ENCODE data around the gene GAS2L2.

The GAS2L2 gene

DNA sequence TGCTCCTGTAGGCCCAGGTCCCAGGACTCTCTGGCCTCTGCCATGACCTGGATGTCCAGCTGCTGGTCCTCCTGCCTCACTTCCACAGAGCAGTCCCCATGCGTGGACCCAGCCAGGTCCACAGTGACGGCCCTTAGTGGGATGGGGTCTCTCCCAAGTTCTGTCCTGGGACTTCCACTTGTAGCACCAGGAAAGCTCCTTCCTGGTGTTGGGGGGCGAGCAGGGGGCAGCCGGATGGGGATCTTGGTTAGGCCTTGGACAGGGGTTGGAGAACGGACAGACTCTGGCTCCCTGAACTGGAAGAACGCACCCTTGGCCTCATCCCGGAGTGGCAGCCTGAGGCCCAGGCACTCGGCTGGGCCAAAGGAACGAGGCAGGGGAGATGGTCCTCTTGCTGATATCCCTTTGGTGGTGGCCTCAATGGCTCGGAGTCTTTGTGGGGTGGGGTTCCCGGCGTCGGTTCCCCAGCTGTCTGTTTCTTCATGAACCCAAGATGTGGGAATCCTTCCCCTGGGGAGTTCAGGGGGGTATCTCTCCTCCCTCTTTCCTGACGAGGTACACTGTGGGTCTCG is 7.2 kb downstream of the GAS2L2 start:
- Histone ChIP-seq H3K9me3 (ENCODE audit: control insufficient read depth, insufficient read depth, low read length) (peaks cover under 1% of the 10 kb centered on the region), H3K4me1 (ENCODE audit: insufficient read depth, low read length) (peaks cover 8% of the 10 kb centered on the region; the same call in 1 of the 2 replicates), H3K36me3 (ENCODE audit: insufficient read depth, low read length) (no peaks in the 10 kb centered on the region), H3K9ac (ENCODE audit: low read depth, low read length) (no peak overlapping the region)

GRCh38 chr17:35745246-35745645 is 7.8 kb downstream of the GAS2L2 start:
- Histone ChIP-seq H3K9ac (ENCODE audit: low read depth, low read length) (no peak overlapping the region), H3K4me1 (ENCODE audit: insufficient read depth, low read length) (peaks cover 4% of the 10 kb centered on the region; the same call in 1 of the 2 replicates), H3K36me3 (ENCODE audit: insufficient read depth, low read length) (no peaks in the 10 kb centered on the region)

GRCh38 chr17:35744830-35745229 is 8.2 kb downstream of the GAS2L2 start:
- peaks cover 4% of the 10 kb centered on the region for H3K9me3 ChIP-seq (ENCODE audit: control insufficient read depth, insufficient read depth, low read length)
- H3K36me3 ChIP-seq (ENCODE audit: insufficient read depth, low read length), result no peaks in the 10 kb centered on the region
- peaks cover 3% of the 10 kb centered on the region; the same call in 1 of the 2 replicates for H3K4me1 ChIP-seq (ENCODE audit: insufficient read depth, low read length)

More at GRCh38 chr17:35745246-35745645, 7.8 kb downstream of the GAS2L2 start:
- H3K9me3 ChIP-seq (ENCODE audit: control insufficient read depth, insufficient read depth, low read length), result peaks cover 4% of the 10 kb centered on the region

DNA sequence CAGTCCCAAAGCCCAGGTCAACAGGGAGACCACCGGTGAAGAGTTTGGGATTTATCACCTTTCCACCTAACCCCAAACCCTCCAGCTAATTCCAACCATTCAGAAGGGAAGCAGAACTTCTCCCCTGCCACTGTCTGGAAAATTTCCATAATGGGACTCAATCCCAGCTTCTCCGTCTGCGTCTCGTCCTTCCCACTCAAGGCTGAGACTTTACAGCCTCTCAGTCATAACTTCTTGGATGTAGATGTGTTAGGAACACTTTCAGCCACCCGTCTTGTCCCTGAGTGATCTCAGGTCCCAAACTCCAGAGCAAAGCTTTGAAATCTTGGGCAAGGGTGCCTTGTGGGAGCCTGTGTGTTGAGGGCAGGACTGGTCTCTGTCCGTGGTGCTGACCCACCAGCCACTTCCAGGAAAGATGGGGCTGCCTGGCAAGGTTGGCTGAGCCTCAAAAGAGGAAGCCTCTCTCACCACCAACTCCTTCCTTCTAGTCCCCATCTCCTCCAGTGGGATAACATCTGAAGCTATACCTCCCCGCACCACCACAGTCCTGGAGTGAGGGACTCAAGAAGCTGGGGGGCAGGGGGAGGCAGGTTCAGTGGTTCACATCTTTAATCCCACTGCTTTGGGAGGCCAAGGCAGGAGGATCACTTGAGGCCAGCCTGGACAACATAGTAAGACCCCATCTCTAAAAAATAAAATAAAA is 9.3 kb downstream of the GAS2L2 start:
- no peaks in the 10 kb centered on the region for H3K36me3 ChIP-seq (ENCODE audit: insufficient read depth, low read length)
- H3K4me1 ChIP-seq (ENCODE audit: insufficient read depth, low read length), result no peaks in the 10 kb centered on the region; the same call in 1 of the 2 replicates
- no peak overlapping the region for H3K9ac ChIP-seq (ENCODE audit: low read depth, low read length)
- peaks cover 4% of the 10 kb centered on the region for H3K9me3 ChIP-seq (ENCODE audit: control insufficient read depth, insufficient read depth, low read length)

More at GRCh38 chr17:35744830-35745229, 8.2 kb downstream of the GAS2L2 start:
- H3K9ac ChIP-seq (ENCODE audit: low read depth, low read length), result no peak overlapping the region

- no peak overlapping the region for H3K9ac ChIP-seq (ENCODE audit: low read depth, low read length)
- no peaks in the 10 kb centered on the region for H3K36me3 ChIP-seq (ENCODE audit: insufficient read depth, low read length)
- H3K9me3 ChIP-seq (ENCODE audit: control insufficient read depth, insufficient read depth, low read length), result peaks cover 4% of the 10 kb centered on the region
- H3K4me1 ChIP-seq (ENCODE audit: insufficient read depth, low read length), result no peaks in the 10 kb centered on the region; the same call in 1 of the 2 replicates
Observed at GRCh38 chr17:35742896-35743477, 10.1 kb downstream of the GAS2L2 start.

DNA sequence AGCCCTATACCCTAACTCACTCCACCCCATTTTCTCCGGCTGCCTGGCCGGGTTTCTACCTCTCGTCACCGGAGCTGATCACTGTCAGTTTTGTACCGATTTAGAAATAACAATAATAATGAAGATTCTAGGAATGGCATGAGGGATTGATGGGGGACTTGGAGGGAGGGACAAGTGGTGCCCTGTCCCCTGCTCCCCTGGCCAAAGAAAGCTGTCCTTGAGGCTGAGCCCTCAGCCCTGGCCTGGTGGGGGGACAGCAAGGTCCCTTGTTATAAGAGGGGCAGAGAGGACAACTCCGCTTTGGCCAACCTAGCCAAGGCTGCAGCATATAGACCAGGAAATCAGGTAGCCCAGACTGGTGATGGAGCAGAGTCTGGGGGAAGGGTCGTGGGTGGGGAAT is 10.5 kb downstream of the GAS2L2 start:
- H3K36me3 ChIP-seq (ENCODE audit: insufficient read depth, low read length), result no peaks in the 10 kb centered on the region
- H3K4me1 ChIP-seq (ENCODE audit: insufficient read depth, low read length), result no peaks in the 10 kb centered on the region
- H3K9me3 ChIP-seq (ENCODE audit: control insufficient read depth, insufficient read depth, low read length), result peaks cover 4% of the 10 kb centered on the region
- no peak overlapping the region for H3K9ac ChIP-seq (ENCODE audit: low read depth, low read length)

GRCh38 chr17:35740997-35741931 is 11.8 kb downstream of the GAS2L2 start:
- Histone ChIP-seq H3K4me1 (ENCODE audit: insufficient read depth, low read length) (no peaks in the 10 kb centered on the region), H3K9me3 (ENCODE audit: control insufficient read depth, insufficient read depth, low read length) (peaks cover 4% of the 10 kb centered on the region), H3K9ac (ENCODE audit: low read depth, low read length) (peak overlapping the region; percentile 36; the same call in 1 of the 2 replicates), H3K36me3 (ENCODE audit: insufficient read depth, low read length) (no peaks in the 10 kb centered on the region)

DNA sequence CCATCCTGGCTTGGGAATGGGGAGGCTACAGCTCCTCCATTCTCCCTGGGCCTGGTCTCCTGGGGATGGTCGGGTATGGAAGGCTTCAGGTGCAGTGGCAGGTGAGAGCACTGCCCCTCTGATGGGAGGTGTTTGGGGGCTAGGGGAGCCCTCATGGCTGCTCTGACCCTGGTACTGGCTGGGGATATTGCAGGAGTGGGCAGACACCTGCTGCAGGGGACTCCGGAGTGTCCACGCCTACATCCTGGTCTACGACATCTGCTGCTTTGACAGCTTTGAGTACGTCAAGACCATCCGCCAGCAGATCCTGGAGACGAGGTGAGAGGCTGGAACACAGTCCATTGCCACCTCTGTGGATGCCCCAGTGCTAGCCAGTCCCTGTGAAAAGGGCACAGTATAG is 12.8 kb downstream of the GAS2L2 start:
- H3K9ac ChIP-seq (ENCODE audit: low read depth, low read length), result no peak overlapping the region
- peaks cover 4% of the 10 kb centered on the region for H3K9me3 ChIP-seq (ENCODE audit: control insufficient read depth, insufficient read depth, low read length)
- no peaks in the 10 kb centered on the region for H3K36me3 ChIP-seq (ENCODE audit: insufficient read depth, low read length)
- no peaks in the 10 kb centered on the region for H3K4me1 ChIP-seq (ENCODE audit: insufficient read depth, low read length)

- Histone ChIP-seq H3K4me1 (ENCODE audit: insufficient read depth, low read length) (no peaks in the 10 kb centered on the region), H3K9me3 (ENCODE audit: control insufficient read depth, insufficient read depth, low read length) (peaks cover 4% of the 10 kb centered on the region), H3K36me3 (ENCODE audit: insufficient read depth, low read length) (no peaks in the 10 kb centered on the region), H3K9ac (ENCODE audit: low read depth, low read length) (no peak overlapping the region)
Observed at GRCh38 chr17:35738519-35739133, 14.4 kb downstream of the GAS2L2 start.

- H3K4me1 ChIP-seq (ENCODE audit: insufficient read depth, low read length), result 0 out of 2 replicates have a peak, but pooled peaks cover under 1% of the 10 kb centered on the region
- H3K36me3 ChIP-seq (ENCODE audit: insufficient read depth, low read length), result no peaks in the 10 kb centered on the region
- no peak overlapping the region for H3K9ac ChIP-seq (ENCODE audit: low read depth, low read length)
- H3K9me3 ChIP-seq (ENCODE audit: control insufficient read depth, insufficient read depth, low read length), result peaks cover 4% of the 10 kb centered on the region
Observed at GRCh38 chr17:35736236-35736635, 16.8 kb downstream of the GAS2L2 start.

- Histone ChIP-seq H3K36me3 (ENCODE audit: insufficient read depth, low read length) (no peaks in the 10 kb centered on the region), H3K9ac (ENCODE audit: low read depth, low read length) (no peak overlapping the region), H3K4me1 (ENCODE audit: insufficient read depth, low read length) (0 out of 2 replicates have a peak, but pooled peaks cover 4% of the 10 kb centered on the region), H3K9me3 (ENCODE audit: control insufficient read depth, insufficient read depth, low read length) (no peaks in the 10 kb centered on the region)
Observed at GRCh38 chr17:35735036-35735805, 17.8 kb downstream of the GAS2L2 start.

DNA sequence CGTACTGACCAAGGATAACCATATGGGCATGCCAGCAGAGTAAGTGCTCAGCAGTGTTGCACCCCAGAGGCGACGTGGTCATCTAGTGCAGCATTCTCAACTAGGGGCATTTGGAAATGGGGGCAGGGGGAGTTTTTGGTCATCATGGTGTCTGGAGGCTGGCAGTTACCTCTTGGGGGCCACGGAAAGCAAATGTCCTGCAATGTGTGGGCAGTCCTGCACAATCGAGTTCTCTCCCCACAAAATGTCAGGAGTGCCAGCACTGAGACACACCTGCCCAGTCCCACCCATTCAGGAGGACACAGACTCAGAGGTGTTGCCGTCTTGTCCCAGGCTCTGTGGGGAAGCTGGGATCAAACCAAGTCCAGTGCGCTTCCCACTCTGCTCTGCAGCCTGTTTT is 18.6 kb downstream of the GAS2L2 start:
- Histone ChIP-seq H3K9ac (ENCODE audit: low read depth, low read length) (no peak overlapping the region), H3K36me3 (ENCODE audit: insufficient read depth, low read length) (no peaks in the 10 kb centered on the region), H3K4me1 (ENCODE audit: insufficient read depth, low read length) (peaks cover 8% of the 10 kb centered on the region), H3K9me3 (ENCODE audit: control insufficient read depth, insufficient read depth, low read length) (no peaks in the 10 kb centered on the region)

GRCh38 chr17:35733366-35733765 is 19.7 kb downstream of the GAS2L2 start:
- Histone ChIP-seq H3K9ac (ENCODE audit: low read depth, low read length) (no peak overlapping the region), H3K36me3 (ENCODE audit: insufficient read depth, low read length) (no peaks in the 10 kb centered on the region), H3K4me1 (ENCODE audit: insufficient read depth, low read length) (peaks cover 13% of the 10 kb centered on the region), H3K9me3 (ENCODE audit: control insufficient read depth, insufficient read depth, low read length) (no peaks in the 10 kb centered on the region)

Data from ES-I3 (cell line).